DND-41 (cell line): ENCODE data around the gene ATXN1.
"Not testable (repeated sequence)": the region's sequence is repeated elsewhere in the genome, so short reads cannot be mapped to it uniquely, and the experiment has no call there.

ENCODE experiments used
- ATAC-seq: fragments of 200-7000 bp; cut with Tn5 transposase; 3 replicates; pipeline ENCODE4 v1.9.1; 2021; ENCODE audit warnings: low read depth; ENCODE audit not compliant: insufficient read depth
- DNase-seq: peaks from one replicate; pipeline ENCODE4 v3.0.0-alpha.2; 2020
- H2AFZ ChIP-seq: 2 replicates; pipeline ENCODE4 v1.6.0; 2012; ENCODE audit warnings: low read depth, low read length
- H3K27ac ChIP-seq: 2 replicates; pipeline ENCODE4 v1.5.1; 2012; ENCODE audit warnings: low read length, inconsistent platforms
- H3K27me3 ChIP-seq: fragments of 200-600 bp; sonication (generic); 2 replicates; pipeline ENCODE4 v1.6.0; 2012; ENCODE audit warnings: low read length, mild to moderate bottlenecking, inconsistent platforms; ENCODE audit not compliant: insufficient read depth, poor library complexity
- H3K36me3 ChIP-seq: 2 replicates; pipeline ENCODE4 v1.5.1; 2012; ENCODE audit warnings: low read length, inconsistent platforms; ENCODE audit not compliant: insufficient read depth
- H3K4me1 ChIP-seq: 2 replicates; pipeline ENCODE4 v1.5.1; 2012; ENCODE audit warnings: mild to moderate bottlenecking, low read length; ENCODE audit not compliant: insufficient read depth
- H3K4me2 ChIP-seq: 2 replicates; pipeline ENCODE4 v1.6.0; 2012; ENCODE audit warnings: mild to moderate bottlenecking, moderate library complexity, low read length, inconsistent platforms; ENCODE audit not compliant: insufficient read depth
- H3K4me3 ChIP-seq, 2 experiments: fragments of 200-600 bp in 1 of 2; shearing (Covaris generic) in 1 of 2; 2 replicates each; pipeline ENCODE4 v1.5.1; 2012 to 2016; ENCODE audit warnings: inconsistent platforms in 2 of 2, low read length in 2 of 2, mild to moderate bottlenecking in 2 of 2, low read depth in 1 of 2, moderate library complexity in 1 of 2
- H3K79me2 ChIP-seq: 2 replicates; pipeline ENCODE4 v1.6.0; 2012; ENCODE audit warnings: low read length, inconsistent platforms; ENCODE audit not compliant: insufficient read depth
- H3K9ac ChIP-seq: 2 replicates; pipeline ENCODE4 v1.6.0; 2012; ENCODE audit warnings: low read depth, mild to moderate bottlenecking, inconsistent platforms, low read length, moderate library complexity
- H3K9me3 ChIP-seq: 2 replicates; pipeline ENCODE4 v1.5.1; 2012; ENCODE audit warnings: low read length, moderate library complexity, mild to moderate bottlenecking, inconsistent platforms; ENCODE audit not compliant: insufficient read depth, severe bottlenecking
- H4K20me1 ChIP-seq: 2 replicates; pipeline ENCODE4 v1.6.0; 2012; ENCODE audit warnings: low read length; ENCODE audit not compliant: insufficient read depth
- CTCF ChIP-seq: IDR thresholded peaks from 2 replicates; pipeline ENCODE4 v1.5.1; 2012; ENCODE audit warnings: borderline replicate concordance, low read length, moderate library complexity, mild to moderate bottlenecking; ENCODE audit not compliant: poor library complexity, severe bottlenecking; ENCODE audit errors: extremely low read depth
- EZH2 ChIP-seq: IDR thresholded peaks from 3 replicates; pipeline ENCODE4 v1.6.1; 2012; ENCODE audit warnings: borderline replicate concordance, low read depth, mild to moderate bottlenecking, moderate library complexity, low read length, inconsistent platforms; ENCODE audit not compliant: severe bottlenecking

The ATXN1 gene

GRCh38 chr6:16273256-16273655, 488.0 kb downstream of the ATXN1 start:
- no peaks in the 10 kb centered on the region for H3K36me3 ChIP-seq
- no peak overlapping the region for H3K27ac ChIP-seq
- H3K4me3 ChIP-seq: no peak overlapping the region
- no peak overlapping the region for H2AFZ ChIP-seq
- DNase-seq (no peak), ATAC-seq (no peak)
- no peak overlapping the region for H3K9ac ChIP-seq
- TF ChIP-seq CTCF (no peak), EZH2 (no peak)
- no peaks in the 10 kb centered on the region for H3K27me3 ChIP-seq
- no peaks in the 10 kb centered on the region for H3K9me3 ChIP-seq
- H3K79me2 ChIP-seq: no peaks in the 10 kb centered on the region
- no peaks in the 10 kb centered on the region for H3K4me1 ChIP-seq
- no peak overlapping the region for H3K4me2 ChIP-seq
- H4K20me1 ChIP-seq: no peaks in the 10 kb centered on the region

GRCh38 chr6:16272201-16272600, 489.1 kb downstream of the ATXN1 start:
- no peaks in the 10 kb centered on the region for H3K79me2 ChIP-seq
- H3K9me3 ChIP-seq: no peaks in the 10 kb centered on the region
- H3K9ac ChIP-seq: no peak overlapping the region
- H2AFZ ChIP-seq: no peak overlapping the region
- H3K27me3 ChIP-seq: no peaks in the 10 kb centered on the region
- TF ChIP-seq CTCF (no peak), EZH2 (no peak)
- no peak for DNase-seq
- H3K4me2 ChIP-seq: no peak overlapping the region
- H3K4me3 ChIP-seq: no peak overlapping the region
- H3K36me3 ChIP-seq: no peaks in the 10 kb centered on the region
- no peak overlapping the region for H3K27ac ChIP-seq
- no peak for ATAC-seq
- no peaks in the 10 kb centered on the region for H4K20me1 ChIP-seq
- H3K4me1 ChIP-seq: no peaks in the 10 kb centered on the region

- no peak overlapping the region for H2AFZ ChIP-seq
- no peak overlapping the region for H3K4me2 ChIP-seq
- no peak overlapping the region for H3K27ac ChIP-seq
- no peaks in the 10 kb centered on the region for H3K79me2 ChIP-seq
- H3K9ac ChIP-seq: no peak overlapping the region
- H3K4me1 ChIP-seq: no peaks in the 10 kb centered on the region
- TF ChIP-seq CTCF (no peak), EZH2 (no peak)
- DNase-seq: no peak
- H4K20me1 ChIP-seq: no peaks in the 10 kb centered on the region
- no peak for ATAC-seq
- H3K4me3 ChIP-seq: no peak overlapping the region
- no peaks in the 10 kb centered on the region for H3K9me3 ChIP-seq
- H3K27me3 ChIP-seq: no peaks in the 10 kb centered on the region
- H3K36me3 ChIP-seq: no peaks in the 10 kb centered on the region
Observed at GRCh38 chr6:16271428-16271827, 489.8 kb downstream of the ATXN1 start.

- Histone ChIP-seq H3K27ac (no peak overlapping the region), H3K4me2 (no peak overlapping the region), H2AFZ (no peak overlapping the region), H3K9ac (no peak overlapping the region), H3K36me3 (no peaks in the 10 kb centered on the region), H3K4me1 (no peaks in the 10 kb centered on the region), H3K9me3 (no peaks in the 10 kb centered on the region), H3K4me3 (no peak overlapping the region), H3K27me3 (no peaks in the 10 kb centered on the region), H3K79me2 (no peaks in the 10 kb centered on the region), H4K20me1 (no peaks in the 10 kb centered on the region)
- ATAC-seq: no peak
- no peak for DNase-seq
- TF ChIP-seq CTCF (no peak), EZH2 (no peak)
Observed at GRCh38 chr6:16270178-16270794, 491.0 kb downstream of the ATXN1 start.

GRCh38 chr6:16269442-16270070, 491.7 kb downstream of the ATXN1 start:
- not testable (repeated sequence) for H3K9me3 ChIP-seq, H3K4me3 ChIP-seq, H3K4me2 ChIP-seq, H4K20me1 ChIP-seq, H3K79me2 ChIP-seq, H2AFZ ChIP-seq, H3K36me3 ChIP-seq, H3K4me1 ChIP-seq, H3K27ac ChIP-seq, DNase-seq, ATAC-seq, H3K27me3 ChIP-seq, H3K9ac ChIP-seq
